WI38 (cell line): ENCODE measurements around the gene LYPD6.
"Not testable (repeated sequence)": the region's sequence is repeated elsewhere in the genome, so short reads cannot be mapped to it uniquely, and the experiment has no call there.

Source experiments
- H3K4me3 ChIP-seq: 2 replicates; pipeline ENCODE4 v1.5.1; 2011; ENCODE audit warnings: low read depth, mild to moderate bottlenecking, control low read depth, low read length
- TF ChIP-seq, protein P1 (sequence below): IDR thresholded peaks from 2 replicates; pipeline ENCODE4 v1.5.1; 2012; ENCODE audit warnings: low read depth, mild to moderate bottlenecking, control low read depth, low read length

The LYPD6 gene

DNA sequence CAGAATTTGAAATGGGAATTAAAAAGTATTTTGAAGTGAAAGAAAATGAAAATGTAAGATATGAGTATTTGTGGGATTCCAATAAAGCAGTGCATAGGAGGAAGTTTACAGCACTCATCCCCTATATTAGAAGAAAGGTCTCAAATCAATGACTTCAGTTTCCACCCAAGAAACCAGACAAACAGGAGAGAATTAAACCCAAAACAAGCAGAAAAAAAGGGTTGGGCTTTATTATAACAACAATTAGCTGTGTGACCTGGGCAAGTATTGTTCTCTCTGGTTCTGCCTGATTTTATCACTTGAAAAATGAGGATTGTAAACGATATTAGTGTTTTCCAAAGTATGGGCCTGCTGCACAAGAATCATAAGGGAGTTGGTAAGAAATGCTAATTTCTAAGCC is 18.3 kb upstream of the LYPD6 start:
- TF ChIP-seq, protein P1, sequence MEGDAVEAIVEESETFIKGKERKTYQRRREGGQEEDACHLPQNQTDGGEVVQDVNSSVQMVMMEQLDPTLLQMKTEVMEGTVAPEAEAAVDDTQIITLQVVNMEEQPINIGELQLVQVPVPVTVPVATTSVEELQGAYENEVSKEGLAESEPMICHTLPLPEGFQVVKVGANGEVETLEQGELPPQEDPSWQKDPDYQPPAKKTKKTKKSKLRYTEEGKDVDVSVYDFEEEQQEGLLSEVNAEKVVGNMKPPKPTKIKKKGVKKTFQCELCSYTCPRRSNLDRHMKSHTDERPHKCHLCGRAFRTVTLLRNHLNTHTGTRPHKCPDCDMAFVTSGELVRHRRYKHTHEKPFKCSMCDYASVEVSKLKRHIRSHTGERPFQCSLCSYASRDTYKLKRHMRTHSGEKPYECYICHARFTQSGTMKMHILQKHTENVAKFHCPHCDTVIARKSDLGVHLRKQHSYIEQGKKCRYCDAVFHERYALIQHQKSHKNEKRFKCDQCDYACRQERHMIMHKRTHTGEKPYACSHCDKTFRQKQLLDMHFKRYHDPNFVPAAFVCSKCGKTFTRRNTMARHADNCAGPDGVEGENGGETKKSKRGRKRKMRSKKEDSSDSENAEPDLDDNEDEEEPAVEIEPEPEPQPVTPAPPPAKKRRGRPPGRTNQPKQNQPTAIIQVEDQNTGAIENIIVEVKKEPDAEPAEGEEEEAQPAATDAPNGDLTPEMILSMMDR, result no peak
- H3K4me3 ChIP-seq, result no peak overlapping the region

DNA sequence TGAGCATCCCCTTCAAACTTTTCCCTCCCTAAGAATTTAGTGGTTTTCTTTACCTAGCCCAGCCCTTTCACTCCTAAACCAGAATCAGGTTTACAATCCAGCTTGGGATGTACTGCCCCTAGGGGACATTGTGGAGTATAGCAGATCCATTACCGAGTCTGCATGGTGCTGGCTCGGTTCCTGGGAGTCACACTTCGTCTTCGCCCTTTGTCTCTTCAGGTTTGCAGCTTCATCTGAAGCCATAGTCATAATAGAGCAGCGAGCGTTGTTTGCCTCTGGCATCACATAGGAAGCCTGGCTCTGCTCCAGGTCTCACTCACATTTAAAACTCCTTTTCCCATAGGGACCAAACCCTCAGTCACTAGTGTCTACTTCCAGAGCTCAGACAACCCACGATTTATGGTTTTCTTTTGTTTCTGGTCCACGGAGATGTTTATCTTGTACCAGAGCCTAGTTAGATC is 16.8 kb upstream of the LYPD6 start:
- TF ChIP-seq, protein P1, result peak; percentile 84
- no peak overlapping the region for H3K4me3 ChIP-seq

DNA sequence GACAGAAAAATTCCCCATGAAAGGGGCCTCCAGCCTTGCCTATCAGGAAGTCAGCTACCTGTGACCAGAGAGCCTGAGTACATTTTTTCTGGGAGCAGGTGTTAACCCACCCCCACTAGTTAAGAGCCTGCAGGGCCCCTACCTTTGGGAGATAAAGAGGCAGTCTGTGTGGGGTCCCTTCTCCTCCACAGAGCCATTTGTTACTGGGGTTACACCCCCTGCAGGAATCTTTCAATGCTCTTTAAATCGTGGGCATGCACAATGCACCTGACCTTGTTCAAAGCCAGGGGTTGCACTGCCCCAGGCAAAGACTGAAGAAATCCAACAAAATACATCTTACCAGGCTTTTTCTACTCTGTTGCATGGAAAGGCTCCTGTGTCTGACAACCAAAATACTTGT is 15.7 kb upstream of the LYPD6 start:
- TF ChIP-seq, protein P1, result no peak
- no peak overlapping the region for H3K4me3 ChIP-seq

DNA sequence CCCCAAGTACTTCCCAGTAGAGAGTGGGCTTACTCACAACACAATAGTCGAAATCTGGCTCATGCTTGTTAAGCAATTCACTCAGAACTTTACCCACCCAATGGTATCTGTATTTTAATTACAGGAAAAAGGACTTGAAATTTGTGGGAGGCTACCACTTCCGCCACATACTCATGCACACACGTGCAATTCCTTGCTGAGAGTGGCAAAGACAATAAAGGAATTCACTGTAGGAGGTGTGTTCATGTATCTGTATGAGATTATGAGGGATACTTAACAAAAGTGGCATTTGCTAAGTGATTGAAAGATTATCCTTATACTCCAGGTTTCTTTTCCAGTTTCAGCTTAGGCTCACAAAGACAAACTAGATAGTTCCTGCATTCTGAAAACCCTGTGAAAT is 14.9 kb upstream of the LYPD6 start:
- H3K4me3 ChIP-seq, result no peak overlapping the region

DNA sequence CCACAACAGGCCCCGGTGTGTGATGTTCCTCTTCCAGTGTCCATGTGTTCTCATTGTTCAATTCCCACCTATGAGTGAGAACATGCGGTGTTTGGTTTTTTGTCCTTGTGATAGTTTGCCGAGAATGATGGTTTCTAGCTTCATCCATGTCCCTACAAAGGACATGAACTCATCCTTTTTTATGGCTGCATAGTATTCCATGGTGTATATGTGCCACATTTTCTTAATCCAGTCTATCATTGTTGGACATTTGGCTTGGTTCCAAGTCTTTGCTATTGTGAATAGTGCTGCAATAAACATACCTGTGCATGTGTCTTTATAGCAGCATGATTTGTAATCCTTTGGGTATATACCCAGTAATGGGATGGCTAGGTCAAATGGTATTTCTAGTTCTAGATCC is 11.8 kb upstream of the LYPD6 start:
- not testable (repeated sequence) for H3K4me3 ChIP-seq

More for the DNA sequence above, 14.9 kb upstream of the LYPD6 start:
- TF ChIP-seq, protein P1, result no peak

DNA sequence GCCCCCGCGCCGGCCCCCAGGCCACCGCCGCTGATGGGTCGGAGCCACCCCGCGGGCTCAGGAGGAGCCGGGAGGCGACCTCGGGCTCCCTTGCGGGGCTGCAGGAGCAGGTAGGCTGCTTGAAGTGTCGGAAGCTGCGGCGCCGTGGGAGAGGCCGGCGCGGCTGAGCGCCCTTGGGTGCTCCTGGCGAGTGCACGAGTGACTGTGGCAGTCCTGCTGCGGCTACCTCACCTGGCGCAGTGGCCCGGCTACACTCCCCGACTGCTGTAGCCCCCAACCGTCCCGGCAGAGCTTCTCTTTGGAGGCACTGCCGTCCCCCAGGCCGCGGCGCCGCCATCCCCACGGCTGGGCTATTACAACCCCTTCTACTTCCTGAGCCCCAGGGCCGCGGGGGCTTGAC is 10.0 kb upstream of the LYPD6 start:
- H3K4me3 ChIP-seq, result no peak overlapping the region
- TF ChIP-seq, protein P1, result no peak

DNA sequence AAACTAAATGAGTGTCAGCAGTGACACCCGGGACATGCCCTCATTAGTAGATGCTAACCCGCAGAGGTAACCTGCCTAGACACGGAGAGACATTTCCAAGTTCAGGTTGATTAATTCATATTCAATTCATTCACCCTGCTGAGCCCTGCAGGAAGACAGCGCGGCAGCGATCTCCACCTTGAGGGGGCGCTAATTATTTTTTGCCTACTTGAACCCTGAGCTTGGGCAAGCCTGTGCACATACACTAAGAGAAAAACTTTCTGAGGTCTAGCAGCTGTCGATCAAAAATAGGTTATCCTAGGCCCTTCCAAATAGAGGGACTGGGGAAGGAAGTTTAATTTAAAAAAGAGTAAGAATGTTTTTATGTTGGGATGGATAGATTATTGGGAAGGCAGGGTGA is 1.3 kb upstream of the LYPD6 start:
- TF ChIP-seq, protein P1, result peak; percentile 33
- no peak overlapping the region for H3K4me3 ChIP-seq

DNA sequence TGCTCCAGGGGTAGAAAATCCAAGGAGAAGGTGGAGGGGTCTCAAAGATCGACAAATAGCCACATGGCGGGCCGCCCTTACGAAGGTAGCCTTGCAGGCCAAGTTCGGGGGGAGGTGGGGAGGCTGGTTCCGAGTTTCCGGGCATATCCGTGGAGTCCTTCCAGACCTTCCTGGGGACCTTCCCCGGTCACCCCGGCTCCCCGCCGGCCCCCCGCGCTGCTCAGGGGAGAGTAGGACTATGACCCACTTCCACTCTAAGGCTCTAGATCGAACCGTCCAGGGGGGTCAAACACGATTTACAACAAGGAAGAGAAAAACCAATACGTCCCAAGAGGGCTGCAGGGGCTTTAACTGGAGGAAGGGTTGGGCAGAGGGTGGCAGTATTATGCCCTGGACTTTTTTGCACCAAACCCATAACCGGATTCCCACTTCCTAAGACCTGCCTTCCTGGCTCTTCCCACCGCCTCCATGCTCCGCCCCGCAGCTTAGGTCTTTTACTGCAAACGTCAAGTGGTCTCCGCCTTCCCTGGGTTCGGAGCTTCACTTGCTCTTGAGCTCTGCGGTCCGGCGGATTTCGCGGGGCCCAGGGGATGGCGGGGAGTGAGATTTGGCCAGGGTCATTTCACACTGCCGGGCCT is 779 bp upstream of the LYPD6 start:
- TF ChIP-seq, protein P1, result no peak
- H3K4me3 ChIP-seq, result peak overlapping the region; percentile 70
